Motor neuron (in vitro differentiated cells): ENCODE results near the gene RAET1L. TPM values are rescaled to one million over a fixed set of nuclear protein-coding genes. Genes with fewer than 3 reads are reported as not detected.
"Not testable (repeated sequence)": the region's sequence is repeated elsewhere in the genome, so short reads cannot be mapped to it uniquely, and the experiment has no call there.

Experiments used
- ATAC-seq, 8 experiments: fragments of 200-7000 bp; cut with Tn5 transposase; replicated peaks in 6 of 8; 2 replicates each; pipeline ENCODE4 v1.8.0; 2021; ENCODE audit warnings: mild to moderate bottlenecking in 8 of 8, moderate library complexity in 8 of 8
- H3K27ac ChIP-seq, 2 donors: fragments of 250-450 bp; sonication (Bioruptor Pico); 2 replicates each; pipeline ENCODE4 v1.9.0; 2021; ENCODE audit warnings: antibody characterized with exemption in 2 of 2, mild to moderate bottlenecking in 2 of 2, moderate library complexity in 1 of 2
- H3K4me1 ChIP-seq, 2 donors: fragments of 250-450 bp; sonication (Bioruptor Pico); replicated peaks in 1 of 2; 2 replicates each; pipeline ENCODE4 v1.6.1; 2021; ENCODE audit warnings: antibody characterized with exemption in 2 of 2, mild to moderate bottlenecking in 2 of 2, moderate library complexity in 1 of 2
- H3K4me3 ChIP-seq, 5 donors: fragments of 250-450 bp; sonication (Bioruptor Pico); 2 replicates each; pipeline ENCODE4 v1.9.0; 2021; ENCODE audit warnings: antibody characterized with exemption in 5 of 5, mild to moderate bottlenecking in 5 of 5, moderate library complexity in 4 of 5
- WGBS, 10 experiments: fragments of 450-650 bp; shearing (Covaris generic); methylation state at CpG; one replicate each; pipeline ENCODE4 v1.0.0; 2022; 5-methylcytosine and 5-hydroxymethylcytosine counted together
- in situ Hi-C, 9 experiments: fragments of 400-800 bp; cut with MboI; loops; one replicate each; pipeline ENCODE4 v1.15.0; 2021; ENCODE audit warnings: low sequenced_read_pairs in 9 of 9, low pct_unique_long_range_greater_than_20kb in 2 of 9; ENCODE audit not compliant: unreplicated experiment in 9 of 9
- total RNA-seq, 8 experiments: library from RNA; unstranded; fragments of 300-600 nt; gene quantifications; 2 replicates each; pipeline versions ENCODE4 v1.2.3 to v1.2.4, GENCODE V29; 2022

RAET1L gene, protein sequence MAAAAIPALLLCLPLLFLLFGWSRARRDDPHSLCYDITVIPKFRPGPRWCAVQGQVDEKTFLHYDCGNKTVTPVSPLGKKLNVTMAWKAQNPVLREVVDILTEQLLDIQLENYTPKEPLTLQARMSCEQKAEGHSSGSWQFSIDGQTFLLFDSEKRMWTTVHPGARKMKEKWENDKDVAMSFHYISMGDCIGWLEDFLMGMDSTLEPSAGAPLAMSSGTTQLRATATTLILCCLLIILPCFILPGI
- 10 to 100 TPM in 1 of 8 experiments, 1 to 10 TPM in 3, not detected in 4; 1.9 to 55.3 (median 4.2) TPM for total RNA-seq

DNA sequence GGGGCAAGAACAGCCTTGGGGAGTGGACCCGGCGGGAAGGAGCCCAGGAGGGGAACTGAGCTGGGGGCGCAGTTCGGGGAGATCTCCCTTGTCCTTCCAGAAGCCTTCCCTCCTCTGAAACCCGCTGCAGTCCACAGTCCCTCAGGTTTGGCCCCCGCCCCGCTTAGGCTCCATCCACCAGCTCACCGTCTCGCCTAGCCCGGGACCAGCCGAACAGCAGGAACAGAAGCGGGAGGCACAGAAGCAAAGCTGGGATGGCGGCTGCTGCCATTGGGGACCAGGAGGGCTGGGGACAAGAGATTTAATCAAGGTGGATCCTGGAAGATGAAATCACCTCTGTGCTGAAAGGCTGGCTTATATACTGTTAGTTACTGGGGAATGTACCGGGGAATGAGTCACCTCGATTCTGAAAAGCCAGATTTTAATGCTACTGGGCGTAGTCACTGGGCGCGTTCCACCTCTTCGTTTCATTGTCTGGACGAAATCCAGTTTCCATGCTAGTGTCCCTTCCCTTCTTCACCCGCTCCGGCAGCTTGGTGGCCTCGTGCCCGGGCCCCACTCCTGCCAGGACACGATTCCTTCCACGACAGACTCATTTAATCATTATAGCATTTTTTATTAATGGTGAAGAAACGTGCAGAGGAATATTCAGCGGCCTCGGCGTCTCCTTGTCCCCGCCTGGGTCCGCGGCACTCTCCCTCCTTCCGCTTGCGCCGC lies at the start of gene RAET1L:
Gene RAET1L, minus strand, starts transcription at position 332 of the 717 bp plus-strand sequence. Its CDS starts 61 bp downstream, at position 271.
- Histone ChIP-seq H3K4me3 (no peak within 1 kb of the TSS), H3K27ac (no peak within 1 kb of the TSS), H3K4me1 (no peaks in the 10 kb centered on the region)
- 0 to 80% (median 26%) methylated on average over 1 to 14 of the region's 36 CpGs; no CpG with 5 or more reads in 3 of the 10 experiments for WGBS, 10 experiments
- ATAC-seq = peak; percentile 9 to 92 (median 56)
- in situ Hi-C loops = loop anchor here in 1 of 9 experiments (25.0 kb wide), 1 partner anchor 188 kb away; no protein-coding TSS in a partner anchor

DNA sequence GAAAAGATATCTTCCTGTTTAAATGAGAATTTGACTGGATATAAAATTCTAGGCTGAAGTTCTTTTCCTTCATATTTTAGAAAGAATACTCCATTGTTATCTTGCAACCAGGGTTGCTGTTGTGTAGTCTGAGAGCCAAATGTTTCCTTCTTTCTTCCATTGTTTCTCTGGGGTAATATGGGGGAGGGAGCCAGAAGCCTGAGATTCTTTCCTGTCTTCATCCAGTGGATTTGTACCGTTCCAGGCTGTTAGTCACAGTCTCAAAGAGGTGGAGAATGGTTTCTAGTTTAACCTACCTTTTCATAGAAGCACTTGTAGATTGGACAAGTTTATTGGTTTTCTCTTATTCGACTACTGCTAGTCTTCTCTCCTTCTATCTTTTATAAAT lies 49.7 kb upstream of the RAET1L start:
- H3K4me1 ChIP-seq = peaks cover 8 to 16% of the 10 kb centered on the region in 2 donors
- no peak for ATAC-seq
- WGBS, 10 experiments = 50 to 90% (median 71%) methylated on average over 1 to 2 of the region's 2 CpGs; no CpG with 5 or more reads in 4 of the 10 experiments
- no peak overlapping the region for H3K4me3 ChIP-seq
- in situ Hi-C loops = loop anchor here in 2 of 9 experiments (25.0 kb wide), 1 partner anchor 262 kb away; no protein-coding TSS in a partner anchor
- H3K27ac ChIP-seq = no peak overlapping the region

DNA sequence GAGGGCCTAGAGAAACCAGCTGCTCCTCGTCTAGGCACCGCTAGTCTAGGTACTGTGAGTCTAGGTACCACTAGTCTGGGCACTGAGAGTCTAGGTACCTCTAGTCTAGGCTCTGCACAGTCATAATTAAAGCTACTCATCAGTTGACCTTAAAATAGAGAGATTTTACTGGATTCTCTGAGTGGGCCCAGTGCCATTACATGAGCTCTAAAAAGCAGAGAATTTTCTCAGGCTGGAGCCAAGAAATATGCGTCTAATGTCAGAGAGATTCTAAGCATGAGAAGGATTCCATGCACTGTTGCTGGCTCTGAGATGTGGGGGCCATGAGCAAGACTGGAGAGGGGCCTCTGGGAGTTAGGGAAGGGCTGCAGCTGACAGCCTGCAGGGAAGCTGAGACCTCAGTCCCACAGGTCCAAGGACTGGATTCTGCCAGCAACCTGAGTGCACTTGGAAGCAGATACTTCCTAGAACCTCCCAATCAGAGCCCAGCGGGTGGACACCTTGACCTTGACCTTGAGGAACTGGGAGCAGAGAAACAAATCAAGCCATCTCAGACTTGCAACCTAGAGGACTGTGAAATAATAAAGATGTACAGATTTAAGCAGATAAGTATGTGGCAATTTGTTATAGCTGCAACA lies 49.2 kb upstream of the RAET1L start:
- 67 to 89% (median 80%) methylated on average over 1 of the region's 4 CpGs; no CpG with 5 or more reads in 7 of the 10 experiments for WGBS, 10 experiments
- in situ Hi-C loops = loop anchor here in 6 of 9 experiments (25.0 kb wide), 2 partner anchors 263 to 738 kb away; no protein-coding TSS in a partner anchor
- peaks cover 8 to 20% of the 10 kb centered on the region in 2 donors for H3K4me1 ChIP-seq
- H3K27ac ChIP-seq, ATAC-seq, H3K4me3 ChIP-seq: not testable (repeated sequence)

DNA sequence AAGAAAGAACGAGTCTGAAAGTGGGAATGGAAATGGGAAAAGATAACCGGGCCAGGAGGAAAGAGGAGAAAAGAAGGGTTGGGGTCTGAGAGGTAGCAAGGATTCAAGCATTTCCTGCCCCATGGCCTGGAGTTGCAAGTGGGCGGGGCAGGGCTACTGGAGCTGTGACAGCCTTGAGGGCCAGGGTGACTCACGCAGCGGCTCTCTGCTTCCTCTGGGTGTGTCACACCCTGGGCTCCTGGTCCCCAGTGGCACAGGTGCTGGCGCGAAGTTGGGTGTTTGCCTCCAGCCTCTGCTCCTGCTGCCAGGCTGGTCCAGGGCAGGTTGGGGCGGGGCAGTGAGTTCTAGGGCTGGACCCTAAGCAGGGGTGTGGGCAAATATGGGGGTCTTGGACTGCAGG lies 46.9 kb upstream of the RAET1L start:
- Histone ChIP-seq H3K4me3 (no peak overlapping the region), H3K4me1 (peaks cover 10 to 20% of the 10 kb centered on the region in 2 donors), H3K27ac (no peak overlapping the region)
- in situ Hi-C loops = loop anchor here in 4 of 9 experiments (25.0 kb wide), 2 partner anchors 265 to 740 kb away; no protein-coding TSS in a partner anchor
- WGBS, 10 experiments = 33 to 90% (median 80%) methylated on average over 1 to 4 of the region's 8 CpGs; no CpG with 5 or more reads in 5 of the 10 experiments
- peak in 2 of 8 experiments; percentile 2 to 12 for ATAC-seq

DNA sequence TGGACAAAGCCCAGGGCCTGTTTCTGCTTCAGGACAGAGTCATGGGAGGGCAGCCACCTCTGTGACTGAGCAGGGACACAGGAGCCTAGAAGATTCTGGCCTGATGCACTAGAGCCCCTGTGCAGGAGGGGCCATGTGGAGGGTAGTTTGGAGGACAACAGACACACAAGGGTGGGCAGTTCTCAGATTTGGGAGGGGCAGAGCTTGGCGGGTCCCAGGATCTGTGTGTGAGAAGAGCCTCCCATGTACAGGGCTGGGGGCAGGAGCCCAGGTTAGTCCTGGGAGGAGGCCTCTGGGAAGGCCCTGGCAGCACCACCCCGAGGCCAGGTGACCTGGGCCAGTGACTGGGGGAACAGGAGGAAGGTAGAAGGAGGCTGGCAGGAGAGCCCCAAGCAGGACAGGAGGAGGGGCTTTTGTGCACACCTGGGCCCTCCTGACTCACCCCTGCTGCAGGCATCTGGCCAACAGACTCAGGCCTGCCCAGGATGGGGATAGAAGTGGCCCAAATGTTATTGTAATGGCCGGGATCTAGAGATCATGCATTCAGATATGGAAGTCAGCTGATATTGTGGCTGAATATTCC lies 45.0 kb upstream of the RAET1L start:
- ATAC-seq = no peak
- in situ Hi-C loops = loop anchor here in 4 of 9 experiments (25.0 kb wide), 2 partner anchors 267 to 742 kb away; no protein-coding TSS in a partner anchor
- 0 to 100% (median 95%) methylated on average over 1 to 3 of the region's 3 CpGs; no CpG with 5 or more reads in 6 of the 10 experiments for WGBS, 10 experiments

DNA sequence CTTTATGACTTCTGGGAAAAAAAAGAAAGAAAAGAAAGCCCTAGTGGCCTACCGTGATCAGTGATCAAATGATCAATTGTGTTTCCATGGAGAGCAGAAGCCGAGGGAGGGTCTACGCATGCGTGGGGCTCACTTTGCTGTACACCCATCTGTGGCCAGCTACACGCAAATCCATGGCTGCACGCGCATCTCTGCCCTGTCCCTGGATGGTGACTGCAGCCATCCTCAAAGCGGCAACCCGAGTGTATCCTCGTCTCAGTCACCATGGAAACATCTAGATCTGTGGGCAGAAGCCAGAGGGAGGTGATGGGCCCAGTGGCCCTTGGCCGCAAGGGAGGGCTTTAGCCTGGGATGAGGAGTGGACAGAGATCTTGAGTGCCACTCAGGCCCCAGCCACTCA lies 44.4 kb upstream of the RAET1L start:
- Histone ChIP-seq H3K4me3 (peak overlapping the region in 4 of 5 donors; percentile 49 to 52 (median 50)), H3K4me1 (peaks cover 10 to 14% of the 10 kb centered on the region in 2 donors), H3K27ac (peak overlapping the region in 1 of 2 donors; percentile 77)
- 66 to 100% (median 82%) methylated on average over 1 to 7 of the region's 11 CpGs; no CpG with 5 or more reads in 4 of the 10 experiments for WGBS, 10 experiments
- peak in 4 of 8 experiments; percentile 5 to 29 (median 9) for ATAC-seq
- in situ Hi-C loops = loop anchor here in 4 of 9 experiments (25.0 kb wide), 2 partner anchors 268 to 743 kb away; no protein-coding TSS in a partner anchor

More for the DNA sequence above, 45.0 kb upstream of the RAET1L start:
- Histone ChIP-seq H3K4me1 (peaks cover 10 to 14% of the 10 kb centered on the region in 2 donors), H3K4me3 (no peak overlapping the region), H3K27ac (peak overlapping the region in 1 of 2 donors; percentile 66)

DNA sequence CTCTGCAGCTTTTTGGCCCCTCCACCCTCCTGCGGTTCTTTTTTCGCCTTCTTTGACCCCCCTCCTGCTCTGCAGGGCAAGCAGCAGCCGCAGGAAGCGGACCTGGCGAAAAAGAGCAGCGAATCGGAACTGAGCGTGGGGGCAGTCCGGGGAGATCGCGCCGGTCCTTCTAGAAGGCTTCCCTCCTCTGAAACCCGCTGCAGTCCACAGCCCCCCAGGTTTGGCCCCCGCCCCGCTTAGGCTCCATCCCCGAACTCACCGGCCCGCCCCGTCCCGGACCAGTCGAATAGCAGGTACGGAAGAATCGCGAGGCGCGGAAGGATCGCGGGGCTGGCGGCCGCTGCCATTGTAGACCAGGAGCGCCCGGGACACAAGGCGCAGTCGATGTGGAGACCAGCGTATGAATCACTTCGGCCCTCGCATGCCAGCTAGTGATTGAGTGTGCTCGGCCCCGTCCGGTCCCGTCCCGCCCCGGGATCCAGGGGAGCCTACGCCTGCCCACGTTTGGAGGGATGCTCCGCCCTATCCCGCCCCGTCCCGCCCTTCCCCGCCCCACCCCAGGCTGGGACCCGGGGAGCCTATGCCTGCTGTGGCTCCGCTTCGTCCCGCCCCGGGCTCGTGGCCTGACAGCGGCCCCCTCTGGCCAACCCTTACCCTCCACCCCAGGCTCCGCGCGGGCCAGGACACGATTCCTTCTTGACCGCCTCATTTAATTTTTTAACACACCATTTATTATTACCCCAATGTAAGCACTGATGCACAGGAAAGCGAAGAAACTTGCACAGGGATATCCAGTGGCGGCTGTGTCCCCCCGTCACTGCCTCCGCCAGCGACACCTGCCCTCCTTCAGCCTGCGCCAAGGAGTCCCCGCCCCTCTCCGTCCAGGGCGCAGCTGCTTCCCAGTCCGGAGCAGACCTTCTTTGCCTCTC lies 43.7 kb upstream of the RAET1L start, which contains the start of gene ULBP3:
Gene ULBP3, minus strand, starts transcription at position 402 of the 929 bp plus-strand sequence. Its CDS starts 55 bp downstream, at position 347.
- H3K27ac ChIP-seq = peak within 1 kb of the TSS; percentile 48 to 77
- in situ Hi-C loops = loop anchor here in 4 of 9 experiments (25.0 kb wide), 2 partner anchors 268 to 743 kb away; no protein-coding TSS in a partner anchor
- 0 to 80% (median 40%) methylated on average over 1 to 10 of the region's 72 CpGs; no CpG with 5 or more reads in 1 of the 10 experiments for WGBS, 10 experiments
- ATAC-seq = peak; percentile 81 to 93 (median 88)
- peak within 1 kb of the TSS; percentile 43 to 52 (median 50) for H3K4me3 ChIP-seq
- peaks cover 10 to 14% of the 10 kb centered on the region in 2 donors for H3K4me1 ChIP-seq

DNA sequence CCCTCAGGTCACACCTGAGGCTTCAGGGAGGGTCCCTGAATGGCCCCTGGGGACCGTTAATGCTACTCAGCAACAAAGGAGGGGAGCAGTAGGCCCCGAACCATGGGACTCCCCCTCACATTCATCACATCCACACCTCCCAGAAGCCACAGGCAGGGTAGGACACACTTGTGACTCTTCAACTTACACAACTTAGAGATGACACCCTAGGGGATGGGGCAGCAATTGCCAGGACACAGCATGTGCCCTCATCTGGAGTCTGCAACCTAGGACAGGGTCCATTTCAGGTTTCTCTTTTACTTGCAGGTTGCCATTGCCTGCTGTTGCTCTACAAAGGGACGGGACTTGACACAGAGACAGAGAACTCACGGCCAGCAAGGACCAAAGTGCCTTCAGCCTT lies 42.8 kb upstream of the RAET1L start:
- no peak for ATAC-seq
- peaks cover 10 to 14% of the 10 kb centered on the region in 2 donors for H3K4me1 ChIP-seq
- H3K27ac ChIP-seq = peak overlapping the region in 1 of 2 donors; percentile 77
- WGBS, 10 experiments = 0 to 47% (median 11%) methylated on average over 2 to 3 of the region's 4 CpGs; no CpG with 5 or more reads in 7 of the 10 experiments
- H3K4me3 ChIP-seq = peak overlapping the region; percentile 43 to 52 (median 50)
- in situ Hi-C loops = loop anchor here in 4 of 9 experiments (25.0 kb wide), 2 partner anchors 269 to 744 kb away; no protein-coding TSS in a partner anchor

DNA sequence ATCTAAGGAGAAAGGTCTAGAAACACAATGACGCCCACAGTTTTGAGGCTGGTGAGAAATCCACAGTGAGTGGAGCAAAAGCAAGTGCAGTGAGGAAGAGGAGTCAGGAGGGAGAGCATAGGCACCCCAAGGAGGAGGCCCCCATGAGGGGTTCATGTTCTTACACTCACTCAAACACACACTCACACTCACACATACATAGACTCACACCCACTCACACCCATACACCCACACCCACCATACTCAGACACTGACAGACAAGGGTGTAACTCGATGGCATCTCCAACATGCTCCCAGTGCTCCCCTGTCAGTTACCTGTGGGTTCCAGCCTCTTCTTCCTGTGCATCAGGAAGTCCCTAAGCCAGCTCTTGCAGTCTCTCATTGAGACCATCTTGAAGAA lies 39.8 kb upstream of the RAET1L start:
- no peak overlapping the region for H3K27ac ChIP-seq
- in situ Hi-C loops = loop anchor here in 4 of 9 experiments (25.0 kb wide), 2 partner anchors 272 to 747 kb away; no protein-coding TSS in a partner anchor
- no peak for ATAC-seq
- WGBS, 10 experiments = 50 to 80% (median 65%) methylated on average over 1 to 2 of the region's 2 CpGs; no CpG with 5 or more reads in 6 of the 10 experiments
- H3K4me3 ChIP-seq = no peak overlapping the region
- peaks cover 2 to 4% of the 10 kb centered on the region in 2 donors for H3K4me1 ChIP-seq

DNA sequence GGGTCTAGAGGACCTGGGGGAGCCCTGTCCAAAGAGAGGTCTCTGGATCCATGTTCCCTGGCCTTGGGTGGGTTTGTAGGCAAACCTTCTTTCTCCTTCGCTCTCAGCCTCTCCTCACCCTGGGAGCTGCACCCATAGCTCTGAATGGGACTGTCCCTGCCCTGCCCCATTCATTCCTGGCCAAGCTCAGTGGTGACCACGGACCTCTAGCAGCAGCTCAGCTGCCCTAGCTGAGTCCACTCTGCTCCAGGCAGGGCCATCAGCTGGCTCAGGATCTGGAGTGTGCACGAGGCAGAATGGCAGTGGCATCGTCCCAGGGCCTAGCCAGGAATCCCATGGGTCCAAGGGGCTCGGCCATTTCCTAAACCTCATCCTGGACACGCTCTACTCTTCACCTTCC lies 38.3 kb upstream of the RAET1L start:
- in situ Hi-C loops = loop anchor here in 4 of 9 experiments (25.0 kb wide), 2 partner anchors 274 to 749 kb away; no protein-coding TSS in a partner anchor
- 70 to 87% methylated on average over 2 to 3 of the region's 6 CpGs; no CpG with 5 or more reads in 8 of the 10 experiments for WGBS, 10 experiments
- Histone ChIP-seq H3K4me1 (peaks cover 0 to 2% of the 10 kb centered on the region in 2 donors), H3K4me3 (no peak overlapping the region), H3K27ac (no peak overlapping the region)
- no peak for ATAC-seq

DNA sequence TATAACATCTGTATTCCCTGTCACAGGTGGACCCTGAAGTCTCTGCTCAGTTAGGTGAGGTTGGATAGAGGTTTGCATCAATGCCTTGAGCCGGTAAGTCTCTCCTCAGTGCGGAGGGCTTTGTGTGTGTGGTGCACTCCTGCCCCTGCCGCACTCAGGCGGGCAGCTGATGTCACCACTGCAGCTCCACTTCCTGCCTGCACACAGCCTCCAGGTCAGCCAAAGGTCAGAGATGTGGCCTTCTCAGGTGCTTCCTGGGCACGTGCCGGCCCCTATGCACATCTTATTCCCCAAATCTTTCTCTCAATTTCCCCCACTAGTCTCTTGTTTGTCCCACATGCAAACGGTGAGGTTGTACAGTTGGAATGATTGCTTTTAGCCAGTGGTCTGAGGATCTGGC lies 34.6 kb upstream of the RAET1L start:
- in situ Hi-C loops = loop anchor here in 4 of 9 experiments (25.0 kb wide), 2 partner anchors 277 to 752 kb away; no protein-coding TSS in a partner anchor
- not testable (repeated sequence) for H3K4me1 ChIP-seq, H3K4me3 ChIP-seq, H3K27ac ChIP-seq
- ATAC-seq = peak in 1 of 8 experiments; percentile 40
- WGBS, 10 experiments = 0 to 100% (median 83%) methylated on average over 1 to 2 of the region's 7 CpGs; no CpG with 5 or more reads in 3 of the 10 experiments
